ENCODE measurements around the gene BUD13.

Gene BUD13

DNA sequence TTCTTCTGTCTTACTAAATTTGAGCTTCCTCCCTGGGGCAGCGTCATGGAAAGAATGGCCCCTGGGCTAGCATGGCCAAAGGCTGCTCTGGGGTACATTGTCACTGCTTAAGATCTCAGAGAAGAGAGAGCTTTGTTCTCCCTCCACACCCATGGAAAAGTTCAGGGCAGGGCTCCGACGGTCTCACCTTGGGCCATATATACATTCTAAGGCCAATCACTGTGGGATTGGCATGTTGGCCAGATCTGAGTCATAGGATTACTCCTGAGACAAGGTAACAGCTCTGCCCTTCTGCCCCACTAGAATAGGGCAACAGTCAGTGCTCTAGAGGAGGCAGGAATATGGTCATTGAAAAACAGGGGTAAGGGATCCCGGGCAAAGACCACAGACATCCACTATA, 56.2 kb downstream of the BUD13 start:
- no peak for DNase-seq (ENCODE audit: low read depth)

DNA sequence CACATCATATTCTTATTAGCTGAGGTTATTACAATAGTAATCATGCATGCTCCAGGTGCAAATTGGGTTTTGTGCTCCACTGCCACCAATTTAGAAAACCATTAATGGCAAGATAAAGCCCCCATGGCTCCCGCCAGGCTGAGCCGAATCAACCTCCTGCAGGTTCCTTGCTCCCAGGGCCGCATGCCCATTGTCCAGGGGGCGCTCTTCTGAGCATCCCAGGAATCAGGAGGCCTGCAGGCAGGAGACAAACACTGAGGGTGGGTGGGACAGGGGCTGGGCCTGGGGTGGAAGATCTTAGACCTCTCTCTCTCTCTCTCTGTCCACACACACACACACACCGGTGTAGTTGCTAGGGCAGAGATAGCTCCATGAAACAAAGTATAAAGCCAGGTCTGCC, 57.4 kb downstream of the BUD13 start:
- DNase-seq (ENCODE audit: low read depth): no peak

DNA sequence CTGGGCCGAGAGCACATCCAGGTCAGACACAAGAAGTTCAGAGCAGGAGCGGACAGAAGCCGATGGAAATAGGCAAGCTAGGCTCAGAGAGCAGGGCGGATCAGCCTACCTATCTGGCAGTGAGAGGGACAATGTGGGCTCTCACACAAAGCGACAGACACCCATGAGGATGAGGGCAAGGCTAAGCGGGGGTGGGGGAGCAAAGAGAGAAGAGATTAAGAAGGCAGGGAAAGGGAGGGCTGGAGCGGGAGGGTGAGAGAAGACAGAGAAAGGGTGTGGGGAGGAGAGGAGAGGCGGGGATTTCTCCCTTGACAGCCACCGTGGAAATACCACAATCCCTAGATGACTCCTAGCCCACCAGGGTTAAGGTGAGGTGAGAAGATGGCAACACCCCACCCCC, 57.9 kb downstream of the BUD13 start:
- DNase-seq (ENCODE audit: low read depth): no peak

DNA sequence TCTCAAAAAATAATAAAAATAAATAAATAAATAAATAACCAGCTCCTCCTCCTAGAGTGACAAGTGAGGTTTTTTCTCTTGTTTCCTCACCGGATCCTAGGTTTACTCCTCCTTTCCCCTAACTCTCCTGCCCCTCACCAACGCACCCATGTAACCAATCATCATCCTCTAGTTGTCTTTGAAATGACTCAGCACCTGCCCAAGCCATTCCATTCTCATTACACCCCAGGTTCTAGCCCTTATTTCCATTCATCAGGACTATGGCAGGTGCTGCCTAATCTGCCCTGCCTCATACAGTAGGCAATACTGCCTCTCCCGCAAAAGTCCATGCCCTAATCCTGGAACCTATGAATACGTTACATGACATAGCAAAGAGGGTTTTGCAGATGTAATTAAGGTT, 60.4 kb downstream of the BUD13 start:
- no peak for DNase-seq (ENCODE audit: low read depth)

DNA sequence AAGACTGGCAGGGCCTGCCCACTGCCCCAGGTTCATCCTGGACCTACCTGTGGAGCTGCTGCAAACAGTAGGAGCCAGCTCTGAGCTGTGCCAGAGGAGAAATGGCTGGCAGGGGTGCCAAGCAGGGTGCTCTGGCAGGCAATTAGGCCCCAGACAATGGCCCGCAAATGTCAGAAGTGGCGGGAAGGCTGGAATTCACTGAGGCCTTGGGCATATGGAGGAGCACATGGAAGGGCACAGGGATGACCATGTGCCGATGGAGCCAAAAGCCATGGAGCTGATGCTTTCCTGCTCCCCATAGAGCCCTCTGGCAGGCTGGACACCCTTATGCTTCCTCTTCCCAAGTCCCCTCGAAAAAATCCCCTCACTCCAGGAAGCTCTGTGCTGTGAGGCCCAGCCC, 62.0 kb downstream of the BUD13 start:
- DNase-seq (ENCODE audit: low read depth): no peak

DNA sequence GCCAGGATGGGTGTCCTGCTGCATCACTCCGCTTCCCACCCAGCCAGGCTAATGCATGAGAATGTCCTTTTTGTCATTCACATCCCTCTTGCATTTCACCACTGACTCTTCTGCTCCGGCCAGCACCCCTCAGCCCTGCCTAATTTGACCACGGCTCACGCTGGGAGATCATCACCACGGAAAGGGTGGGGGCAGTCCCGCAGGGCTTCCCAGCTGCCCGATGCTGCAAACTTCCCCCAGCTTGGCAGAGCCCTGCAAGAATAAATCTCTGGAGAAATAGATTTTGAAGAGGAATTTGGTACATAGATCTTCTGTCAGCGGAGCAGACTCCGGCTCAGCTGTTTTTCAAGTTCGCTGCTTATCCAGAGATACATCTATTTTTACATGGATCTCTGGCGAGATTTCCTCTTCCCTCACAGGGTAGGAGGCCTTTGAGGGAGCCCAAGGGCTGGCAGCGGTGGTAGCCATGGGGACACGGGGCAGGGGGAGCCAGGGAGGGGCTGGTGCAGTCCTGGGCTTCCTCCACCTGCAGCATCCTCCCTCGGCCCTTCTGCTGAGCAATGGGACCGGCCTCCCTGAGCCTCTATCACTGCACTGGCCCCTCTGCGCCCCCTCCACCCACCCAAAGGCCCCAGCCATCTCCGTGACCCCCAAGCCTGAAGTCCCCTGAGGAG, 62.6 kb downstream of the BUD13 start:
- no peak for DNase-seq (ENCODE audit: low read depth)

DNA sequence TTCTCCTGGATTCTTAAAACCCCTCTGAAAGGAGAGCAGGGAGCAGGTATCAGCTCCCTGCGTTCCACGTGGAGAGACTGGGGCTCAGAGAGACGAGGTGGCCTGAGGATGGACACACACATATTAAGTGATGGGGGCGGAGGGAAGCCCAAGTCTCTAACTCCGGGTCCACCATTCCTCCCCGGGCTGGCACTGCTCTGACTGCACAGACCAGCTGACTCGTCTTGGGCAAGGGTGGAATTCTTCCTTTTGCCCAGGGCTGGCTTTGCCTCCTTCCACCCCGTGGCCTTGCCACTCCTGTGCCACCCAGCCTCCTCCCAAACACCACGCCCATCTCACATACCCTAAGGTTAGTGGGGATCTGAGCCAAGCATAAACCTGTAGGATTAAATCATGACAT, 65.0 kb downstream of the BUD13 start:
- DNase-seq (ENCODE audit: low read depth): no peak

DNA sequence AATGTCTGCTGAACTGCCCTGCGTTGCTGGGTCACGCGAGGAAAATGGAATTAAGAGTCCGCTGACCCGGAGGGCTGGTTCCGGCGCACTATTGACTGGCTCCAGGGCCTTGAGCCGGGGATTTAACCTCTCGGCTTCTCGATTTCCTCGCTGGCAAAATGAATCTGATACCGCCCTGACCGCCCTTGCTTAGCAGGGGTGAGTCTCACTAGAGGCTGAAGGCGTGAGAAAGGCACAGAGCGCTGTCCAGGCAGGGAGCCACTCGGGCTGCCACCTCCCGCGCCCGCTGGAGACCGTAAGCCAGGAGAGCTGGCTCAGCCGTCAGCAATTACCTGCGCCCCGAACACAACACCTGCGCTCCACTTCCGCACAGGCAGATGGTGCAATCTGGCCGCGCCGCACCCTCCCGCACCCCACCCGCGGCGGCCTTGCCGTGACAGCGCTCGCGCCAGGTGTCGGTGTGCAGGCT, 65.6 kb downstream of the BUD13 start:
- no peak for DNase-seq (ENCODE audit: low read depth)

DNA sequence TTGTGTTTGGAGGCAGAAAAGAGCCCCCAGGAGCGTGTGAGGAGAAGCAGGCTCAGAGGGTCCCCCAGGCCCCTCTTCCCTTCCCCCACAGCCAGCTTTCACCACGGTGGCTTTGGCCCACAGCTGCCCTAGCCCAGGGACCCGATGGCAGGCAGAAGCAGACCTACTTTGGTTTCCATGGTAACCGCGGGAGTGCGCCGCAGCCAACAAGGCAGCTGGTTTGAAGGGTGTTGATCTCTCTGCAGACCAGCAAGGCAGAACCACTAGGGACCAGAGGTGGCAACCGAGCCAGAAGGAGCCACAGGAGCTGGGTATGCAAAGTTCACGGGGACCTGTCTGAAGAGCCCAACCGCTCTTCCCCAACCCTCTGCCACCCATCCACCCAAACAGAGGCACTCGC, 69.4 kb downstream of the BUD13 start:
- no peak for DNase-seq (ENCODE audit: low read depth)

DNA sequence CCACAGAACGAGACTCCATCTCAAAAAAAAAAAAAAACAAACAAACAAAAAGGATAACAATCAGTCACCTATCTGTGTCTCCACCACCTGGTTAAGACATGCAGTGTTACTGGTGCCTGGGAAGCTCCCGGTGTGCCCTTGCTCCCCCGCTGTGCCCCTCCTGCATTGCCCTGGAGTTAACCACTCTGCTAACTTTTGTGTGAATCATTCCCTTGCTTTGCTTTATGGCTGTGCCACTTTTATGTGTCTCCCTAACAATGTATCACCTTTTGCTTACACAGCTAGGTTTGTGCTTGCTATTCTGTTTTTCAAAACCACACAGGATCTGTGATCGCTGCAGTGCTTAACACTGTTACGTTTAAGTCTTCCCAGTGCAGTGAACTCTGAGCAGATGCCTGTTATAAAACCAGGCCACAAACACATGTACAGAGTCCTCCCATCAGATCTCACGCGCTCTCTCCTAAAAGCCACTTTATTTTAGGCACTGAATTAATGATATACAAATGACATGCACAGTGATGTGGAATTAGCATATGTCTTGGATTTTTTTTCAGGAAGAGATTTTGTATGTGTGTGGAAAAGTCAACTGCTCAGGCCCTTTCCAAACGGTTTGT, 69.9 kb downstream of the BUD13 start:
- no peak for DNase-seq (ENCODE audit: low read depth)

DNA sequence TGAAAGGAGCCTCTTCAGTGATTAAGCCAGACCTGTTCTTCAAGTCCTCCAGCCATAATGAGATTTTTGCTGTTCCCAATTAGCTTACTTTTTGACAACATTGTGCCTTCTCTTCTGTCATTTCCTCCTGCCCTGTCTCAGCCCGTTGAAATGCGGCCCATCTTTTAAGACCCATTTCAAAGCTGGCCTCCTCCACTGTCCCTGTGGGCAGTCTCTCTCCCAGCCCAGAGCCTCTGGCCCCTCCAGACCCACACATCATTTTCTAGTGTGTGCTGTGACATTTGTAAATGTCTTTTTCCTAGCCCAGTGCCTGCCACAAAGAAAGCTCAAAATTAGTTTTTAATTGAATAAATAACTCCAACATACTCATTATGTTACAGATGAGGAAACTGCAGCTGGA, 70.9 kb downstream of the BUD13 start:
- DNase-seq (ENCODE audit: low read depth): no peak

DNA sequence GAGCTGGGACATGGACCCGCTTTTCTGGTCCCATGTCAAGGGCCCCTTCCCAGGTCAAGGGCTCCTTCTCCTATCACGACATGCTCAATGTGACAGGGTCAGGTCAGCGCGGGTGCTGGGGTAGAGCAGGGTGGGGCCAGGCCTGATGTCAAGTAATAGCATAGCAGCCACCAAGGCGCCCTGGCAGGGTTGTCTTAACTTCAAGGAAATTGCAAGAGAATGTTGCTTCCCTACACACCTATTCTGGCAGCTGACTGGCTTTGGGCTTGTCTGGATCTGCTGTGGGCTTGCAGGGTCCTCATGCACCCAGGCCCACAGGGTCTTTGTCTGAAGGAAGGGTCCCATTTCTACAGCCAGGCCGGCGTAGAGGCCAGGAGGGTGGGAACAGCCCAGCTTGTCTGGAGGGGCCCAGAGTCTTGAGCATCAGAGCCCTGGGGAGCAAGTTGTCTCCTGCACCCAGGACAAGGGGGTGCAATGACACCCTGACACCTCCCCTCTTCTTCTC, 71.4 kb downstream of the BUD13 start:
- DNase-seq (ENCODE audit: low read depth): no peak

DNA sequence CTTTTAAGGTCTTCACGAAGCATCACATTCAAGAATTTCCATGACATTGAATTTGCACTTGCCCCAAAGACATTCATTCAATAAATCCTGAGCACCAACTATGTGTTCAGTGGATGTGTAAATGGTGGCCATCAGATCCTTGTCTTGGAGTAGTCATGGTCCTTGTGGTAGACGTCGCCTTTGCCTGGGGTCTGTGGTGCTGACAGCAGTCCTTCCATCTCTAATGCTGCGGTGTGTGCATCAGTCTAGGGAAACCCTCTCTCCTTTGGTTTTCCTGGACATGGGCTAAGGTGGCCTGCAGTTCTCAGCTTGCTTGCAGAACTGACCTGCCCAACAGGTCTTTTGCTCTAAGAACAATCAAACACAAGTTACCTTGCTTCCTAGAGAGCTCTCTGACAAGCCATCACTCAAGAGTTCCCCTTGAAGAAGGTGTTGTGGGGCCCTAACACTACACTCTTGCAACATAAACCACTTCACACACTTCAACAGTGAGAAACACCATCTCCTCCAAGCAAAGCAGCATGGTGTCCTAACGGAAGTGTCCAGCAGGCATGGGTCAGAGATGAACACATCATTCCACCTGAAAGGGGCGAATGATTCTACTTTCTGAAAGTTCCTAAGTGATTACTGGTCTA, 72.1 kb downstream of the BUD13 start:
- DNase-seq (ENCODE audit: low read depth): no peak
